Measurements from ENCODE around the gene SBNO1.

- TF ChIP-seq CTCF (IDR thresholded peaks at IDR 0.05; ENCODE audit: low read depth, low read length) = no peak
- TF ChIP-seq EZH2phosphoT487 (IDR thresholded peaks at IDR 0.05; ENCODE audit: low read depth) = no peak
Measured at GRCh38 chr12:123282111-123282510, 82.5 kb downstream of the SBNO1 start.
